LoVo (cell line): ENCODE results near the gene PTPA.

Experiments used
- DNase-seq: peaks from one replicate; pipeline ENCODE4 v3.0.0-alpha.2; 2016; ENCODE audit warnings: low spot score

Gene PTPA

DNA sequence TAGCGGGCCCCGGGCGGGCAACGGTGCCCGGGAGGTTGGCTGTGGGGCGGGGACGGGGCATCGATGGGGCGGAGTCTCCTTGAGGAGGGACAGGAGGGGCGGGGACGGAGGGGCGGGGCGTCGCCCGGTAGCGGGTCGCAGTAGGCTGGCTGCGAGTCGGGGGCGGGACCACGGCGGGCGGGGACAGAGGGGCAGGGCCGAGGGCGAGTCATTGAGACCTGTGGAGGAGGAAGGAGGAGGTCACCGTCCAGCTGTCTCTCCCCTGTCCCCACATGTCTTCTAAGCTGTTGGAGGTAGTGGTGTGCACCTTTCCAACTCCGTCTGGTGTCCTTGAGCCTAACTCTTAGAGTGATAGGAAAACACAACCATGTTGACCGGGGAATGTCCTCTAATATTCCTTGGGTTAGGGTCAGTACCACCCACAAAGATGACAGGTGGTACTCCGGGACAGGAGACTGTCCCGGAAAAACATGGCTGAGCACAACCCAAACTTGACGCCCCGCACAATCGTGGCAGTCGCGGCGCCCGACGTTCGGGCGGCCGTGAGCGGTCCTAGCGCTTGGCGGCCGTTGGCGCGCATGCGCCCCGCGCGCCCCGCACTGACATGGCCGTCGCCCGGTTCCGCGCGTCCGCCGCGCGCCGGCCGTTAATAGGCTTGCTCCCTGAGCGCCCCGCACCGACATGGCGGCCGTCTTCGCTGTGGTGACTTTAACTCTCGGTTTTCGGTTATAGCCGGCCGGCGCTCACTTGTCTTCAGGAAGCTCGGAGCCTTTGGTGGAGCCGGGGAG lies at the start of gene PTPA, which contains the start of gene CRAT:
TSS of gene PTPA (plus strand) at position 676 of the 788 bp plus-strand sequence. CDS start 186 bp downstream, outside the sequence.
TSS of gene CRAT (minus strand) at position 54 of the 788 bp plus-strand sequence. CDS start 284 bp downstream, outside the sequence.
- peak; percentile 95 for DNase-seq

DNA sequence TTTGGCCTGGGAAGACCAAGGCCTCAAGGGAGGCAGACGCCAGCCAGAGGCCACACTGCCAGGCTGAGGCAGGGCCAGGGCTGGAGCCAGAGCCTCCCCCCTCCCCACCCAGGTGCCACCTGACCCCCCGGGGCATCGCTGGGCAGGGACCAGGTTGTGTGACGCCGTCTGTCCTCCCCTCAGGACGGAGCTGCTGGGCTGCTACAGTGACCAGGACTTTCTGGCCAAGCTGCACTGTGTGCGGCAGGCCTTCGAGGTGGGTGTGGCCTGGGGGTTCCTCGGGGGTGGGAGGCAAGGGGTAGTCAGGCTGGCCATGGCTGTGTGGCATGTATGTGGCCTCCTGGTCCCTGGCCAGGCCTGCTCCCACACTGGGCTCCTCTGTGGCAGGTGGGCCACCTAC lies 48.2 kb upstream of the PTPA start:
- no peak for DNase-seq

DNA sequence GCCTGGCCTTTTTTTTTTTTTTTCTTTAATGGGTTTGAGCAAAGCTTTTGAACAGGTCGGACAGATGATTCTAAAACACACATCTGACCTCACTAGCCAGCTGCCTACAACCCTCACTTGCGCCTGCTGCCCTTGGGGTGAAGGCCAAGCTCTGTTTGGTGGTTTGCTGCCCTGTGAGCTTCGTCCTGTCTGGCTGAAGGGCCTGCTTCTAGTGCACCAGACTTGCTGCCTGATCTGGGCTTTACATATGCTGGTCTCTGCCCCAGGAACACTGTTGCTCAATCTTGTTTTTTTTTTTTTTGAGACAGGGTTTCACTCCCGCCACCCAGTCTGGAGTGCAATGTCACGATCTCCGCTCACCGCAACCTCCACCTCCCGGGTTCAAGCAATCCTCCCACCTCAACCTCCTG lies 46.7 kb upstream of the PTPA start:
- no peak for DNase-seq

DNA sequence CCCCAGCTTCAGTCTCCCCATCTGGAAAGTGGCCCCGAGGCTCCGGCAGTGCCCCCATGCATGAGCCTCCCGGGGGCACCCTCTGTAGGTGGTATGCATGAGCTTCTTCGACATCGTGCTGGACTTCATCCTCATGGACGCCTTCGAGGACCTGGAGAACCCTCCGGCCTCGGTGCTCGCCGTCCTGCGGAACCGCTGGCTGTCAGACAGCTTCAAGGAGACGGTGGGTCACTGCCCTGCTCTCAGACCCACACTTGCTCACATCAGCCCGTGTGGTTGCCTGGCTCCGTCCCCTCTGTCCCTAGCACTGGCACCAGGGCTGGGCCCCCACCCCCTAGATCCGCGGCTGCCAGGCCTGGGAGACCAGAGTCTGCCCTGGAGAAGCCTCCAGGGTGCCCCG lies 43.1 kb upstream of the PTPA start:
- no peak for DNase-seq

DNA sequence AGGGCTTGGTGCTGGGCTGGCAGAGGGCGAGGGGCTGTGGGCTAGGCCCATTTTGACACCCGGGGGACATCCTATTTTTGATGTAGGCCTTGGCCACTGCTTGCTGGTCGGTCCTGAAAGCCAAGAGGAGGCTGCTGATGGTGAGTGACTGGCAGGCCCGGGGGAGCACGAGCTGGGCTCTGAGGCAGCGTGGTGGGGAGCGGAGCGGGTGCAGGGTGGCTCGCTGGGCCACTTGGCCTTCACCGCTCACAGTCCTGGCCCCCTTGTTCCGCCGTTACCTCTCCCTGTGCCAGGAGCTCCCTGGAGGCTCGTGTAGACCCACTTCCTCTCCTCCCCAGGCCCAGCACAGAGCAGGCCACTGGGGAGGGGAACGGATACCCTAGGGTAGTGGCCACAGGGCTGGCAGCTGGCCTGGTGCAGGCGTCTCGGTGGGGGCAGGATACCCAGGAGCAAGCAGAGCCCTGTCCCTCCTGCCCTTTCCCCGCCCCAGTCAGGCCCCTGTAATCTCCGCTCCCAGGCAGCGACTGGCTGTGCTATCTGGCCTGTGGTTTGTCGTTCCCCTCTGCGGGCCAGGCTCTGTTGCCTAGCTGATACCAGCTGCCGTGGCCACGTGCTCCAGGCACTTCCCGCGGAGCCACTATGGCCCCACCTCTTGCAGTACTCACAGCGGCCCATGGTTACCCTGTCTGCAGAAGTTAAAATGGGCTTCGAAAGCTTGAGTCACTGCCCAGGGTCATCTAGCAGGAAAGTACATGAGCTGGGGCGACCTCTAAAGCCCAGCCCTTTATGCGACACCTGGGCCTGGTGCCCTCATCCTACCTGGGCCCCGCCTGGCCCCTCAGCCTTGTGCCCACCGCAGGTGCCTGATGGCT lies 42.0 kb upstream of the PTPA start:
- DNase-seq, result no peak

DNA sequence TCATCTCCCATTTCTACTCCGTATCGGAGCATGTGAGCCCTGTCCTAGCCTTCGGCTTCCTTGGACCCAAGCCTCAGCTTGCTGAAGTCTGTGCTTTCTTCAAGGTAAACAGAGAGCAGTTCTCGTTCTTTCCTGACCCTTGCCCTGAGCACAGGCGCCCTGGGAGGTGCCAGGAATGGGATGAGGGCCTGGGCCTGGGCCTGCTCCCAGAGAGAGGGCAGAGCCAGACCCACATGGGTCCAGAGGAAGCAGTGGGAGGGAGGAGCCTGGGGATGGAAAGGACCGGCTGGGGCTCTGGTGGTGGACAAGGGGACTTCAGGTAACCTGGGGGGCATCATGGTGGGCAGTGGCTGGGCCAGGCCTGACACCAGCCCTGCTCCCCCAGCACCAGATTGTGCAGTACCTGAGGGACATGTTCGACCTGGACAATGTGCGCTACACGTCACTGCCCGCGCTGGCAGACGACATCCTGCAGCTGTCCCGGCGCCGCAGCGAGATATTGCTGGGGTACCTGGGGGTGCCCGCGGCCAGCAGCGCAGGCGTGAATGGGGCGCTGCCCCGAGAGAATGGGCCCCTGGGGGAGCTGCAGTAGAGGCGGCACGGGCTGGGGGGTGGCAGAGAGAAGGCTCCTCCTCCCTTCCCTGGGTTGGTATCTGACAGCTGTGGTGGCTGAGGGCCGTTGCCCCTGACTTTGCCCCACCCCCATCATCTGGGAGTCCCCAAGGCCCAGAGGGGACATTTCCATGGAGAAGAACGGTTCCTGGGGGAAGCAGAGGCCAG lies 41.2 kb upstream of the PTPA start:
- DNase-seq, result no peak

DNA sequence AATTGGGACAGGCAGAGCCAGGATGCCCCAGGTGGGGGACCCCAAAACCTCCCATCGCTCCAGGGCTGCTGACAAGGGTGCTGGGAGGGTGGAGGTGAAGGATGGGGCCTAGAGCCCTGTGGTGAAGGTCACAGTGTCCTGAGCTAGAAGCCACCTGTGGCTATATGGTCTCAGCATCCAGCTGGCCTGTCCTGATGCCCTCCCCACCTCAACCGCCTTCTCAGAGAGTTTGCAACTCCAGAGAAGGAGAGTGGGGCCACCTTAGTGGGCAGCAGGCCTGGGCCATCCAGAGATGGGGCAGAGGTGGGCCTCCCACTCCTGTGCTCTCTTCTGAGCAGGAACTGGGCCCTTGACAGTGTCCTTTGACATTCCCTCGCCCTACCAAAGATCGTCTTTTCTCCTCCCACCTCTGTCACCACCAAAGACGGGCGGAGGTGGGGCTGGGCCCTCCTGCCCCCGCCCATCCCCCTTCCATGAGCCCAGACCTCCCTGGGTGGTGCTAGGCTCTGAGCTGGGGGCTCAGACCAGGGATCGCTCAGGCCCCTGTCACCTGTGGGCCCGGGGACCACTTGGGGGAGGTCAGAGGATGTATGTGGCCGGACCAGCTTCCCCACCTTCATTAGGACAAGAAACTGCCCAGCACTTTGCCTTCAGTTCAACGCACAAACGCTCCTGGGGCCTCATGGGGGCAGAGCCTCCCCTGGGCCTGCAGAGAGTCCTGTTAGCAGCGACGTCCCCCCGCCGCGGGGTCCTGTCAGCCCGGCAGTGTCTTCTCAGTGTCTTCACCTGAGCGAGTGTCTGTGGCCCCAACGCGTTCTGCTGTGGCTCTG lies 40.3 kb upstream of the PTPA start:
- DNase-seq, result no peak

DNA sequence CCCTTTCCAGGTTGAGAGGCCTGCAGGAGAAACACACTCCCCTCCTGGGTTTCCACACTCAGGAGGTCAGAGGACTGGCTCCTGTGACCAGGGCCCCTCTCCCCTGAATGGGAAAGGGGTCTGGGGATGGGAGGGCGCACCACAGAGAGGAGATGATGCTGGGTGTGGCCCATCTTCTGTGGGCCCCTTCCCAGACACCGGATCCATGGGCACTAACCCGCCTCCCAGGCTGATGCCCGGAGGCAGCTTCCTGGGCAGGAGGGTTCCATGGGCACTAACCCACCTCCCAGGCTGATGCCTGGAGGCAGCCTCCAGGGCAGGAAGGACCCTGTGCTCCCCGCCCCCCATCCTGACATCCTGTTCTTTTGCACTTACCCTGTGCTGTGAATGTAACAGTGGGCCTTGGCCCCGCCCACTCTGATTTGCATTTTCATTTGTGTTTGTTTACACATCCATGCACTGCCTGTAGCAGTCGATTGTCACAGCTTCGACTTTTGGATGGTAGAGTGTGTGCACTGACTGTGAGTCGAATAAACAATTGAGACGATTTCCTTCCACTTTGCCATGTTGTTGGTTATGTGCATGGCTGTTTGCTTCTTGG lies 39.6 kb upstream of the PTPA start:
- no peak for DNase-seq

DNA sequence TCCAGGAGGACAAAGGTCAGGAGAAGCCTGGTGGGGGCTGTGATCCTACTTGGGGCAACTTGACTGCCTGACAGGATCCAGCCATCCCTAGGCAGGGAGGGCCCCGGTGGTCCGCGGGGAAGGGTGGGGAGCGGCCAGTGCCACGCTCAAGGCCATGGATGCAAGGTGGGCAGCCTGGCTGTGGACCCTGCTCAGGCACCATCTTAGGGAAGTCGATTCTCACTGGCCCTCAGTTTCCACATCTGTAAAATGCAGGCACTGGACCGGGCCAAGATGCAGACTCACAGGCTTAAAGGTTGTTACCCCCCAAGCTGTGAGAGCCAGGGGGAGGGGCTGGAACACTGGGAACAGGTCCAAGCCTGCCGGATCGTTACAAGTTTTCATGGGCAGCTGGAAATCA lies 39.0 kb upstream of the PTPA start:
- DNase-seq, result no peak

DNA sequence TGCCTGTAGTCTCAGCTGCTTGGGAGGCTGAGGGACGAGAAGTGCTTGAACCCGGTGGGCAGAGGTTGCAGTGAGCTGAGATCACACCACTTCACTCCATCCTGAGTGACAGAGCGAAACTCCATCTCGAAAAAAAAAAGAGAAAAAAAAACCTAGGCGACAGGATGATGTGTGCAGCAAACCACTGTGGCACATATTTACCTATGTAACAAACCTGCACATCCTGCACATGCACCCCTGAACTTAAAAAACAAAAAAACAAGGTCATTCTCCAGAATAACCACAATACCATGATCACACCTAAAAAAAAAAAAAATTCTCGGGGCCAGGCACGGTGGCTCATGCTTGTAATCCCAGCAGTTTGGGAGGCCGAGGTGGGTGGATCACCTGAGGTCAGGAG lies 37.8 kb upstream of the PTPA start:
- DNase-seq, result no peak

DNA sequence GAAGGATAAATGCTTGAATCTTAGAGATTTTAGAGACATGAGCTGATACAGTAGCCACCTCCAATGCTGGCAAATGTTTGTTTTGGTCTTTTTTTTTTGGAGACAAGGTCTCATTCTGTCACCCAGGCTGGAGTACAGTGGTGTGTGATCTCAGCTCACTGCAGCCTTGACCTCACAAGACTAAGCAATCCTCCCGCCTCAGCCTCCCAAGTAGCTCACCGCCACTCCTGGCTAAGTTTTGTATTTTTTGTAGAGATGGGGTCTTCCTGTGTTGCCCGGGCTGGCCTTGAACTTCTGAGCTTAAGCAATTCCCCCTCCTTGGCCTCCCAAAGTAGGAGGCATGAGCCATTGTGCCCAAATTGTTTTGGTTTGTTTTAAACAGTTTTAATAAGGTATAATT lies 37.1 kb upstream of the PTPA start:
- DNase-seq, result no peak

DNA sequence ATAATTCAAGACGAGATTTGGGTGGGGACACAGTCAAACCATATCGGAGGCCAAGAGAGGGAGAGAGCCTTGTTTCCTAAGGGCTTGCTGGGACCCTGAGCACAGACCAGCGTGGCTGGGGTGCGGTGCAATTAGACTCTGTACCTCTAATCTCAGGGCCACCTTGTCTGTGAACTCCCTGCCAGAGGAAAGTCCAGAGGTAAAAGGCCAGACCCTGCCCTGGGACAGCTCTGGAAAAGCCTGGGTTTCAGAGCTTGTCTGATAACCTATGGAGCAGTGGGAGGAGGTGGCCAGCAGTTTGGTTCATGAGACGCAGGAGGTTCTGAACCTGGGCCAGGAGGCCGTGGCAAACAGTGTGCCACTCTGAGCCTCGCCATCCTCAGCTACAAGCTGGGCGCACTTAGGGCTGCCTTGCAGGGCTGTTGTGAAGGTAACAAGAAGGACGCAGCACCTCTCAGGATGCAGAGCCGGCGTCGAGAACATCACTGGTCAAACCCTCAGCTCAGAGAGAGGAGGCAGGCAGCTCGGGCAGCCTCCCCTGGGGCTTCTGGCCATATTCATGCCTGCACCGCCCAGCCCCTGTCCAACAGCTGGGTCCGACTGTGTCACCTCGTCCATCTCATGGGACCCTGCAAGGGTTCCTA lies 35.1 kb upstream of the PTPA start:
- no peak for DNase-seq

DNA sequence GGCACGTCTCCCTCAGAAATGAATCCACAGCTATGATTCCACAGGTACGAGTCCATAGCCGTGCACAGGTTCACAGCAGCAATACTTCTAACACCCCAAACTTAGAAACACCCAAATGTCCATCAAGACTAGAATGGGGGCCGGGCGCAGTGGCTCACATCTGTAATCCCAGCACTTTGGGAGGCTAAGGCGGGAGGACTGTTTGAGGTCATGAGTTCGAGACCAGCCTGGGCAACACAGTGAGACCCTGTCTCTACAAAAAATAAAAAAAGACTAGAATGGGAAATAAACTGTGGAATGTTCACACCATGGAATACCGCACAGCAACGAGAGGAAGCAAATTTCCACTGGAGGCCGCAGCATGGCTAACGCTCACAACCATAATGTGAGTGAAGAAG lies 34.6 kb upstream of the PTPA start:
- no peak for DNase-seq

DNA sequence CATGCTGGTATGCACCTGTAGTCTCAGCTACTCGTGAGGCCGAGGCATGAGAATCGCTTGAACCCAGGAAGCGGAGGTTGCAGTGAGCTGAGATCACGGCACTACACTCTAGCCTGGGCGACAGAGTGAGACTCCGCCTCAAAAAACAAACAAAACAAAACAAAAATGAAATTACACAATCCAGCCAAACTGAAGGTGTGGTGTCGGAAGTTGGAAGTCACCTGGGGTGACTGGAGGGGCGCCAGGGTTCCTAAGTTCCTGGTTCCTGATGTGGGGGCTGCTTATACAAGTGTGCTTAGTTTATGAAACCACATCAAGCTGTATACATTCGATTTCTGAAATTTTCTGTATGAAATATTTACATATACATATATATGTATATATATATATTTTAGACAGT lies 34.0 kb upstream of the PTPA start:
- DNase-seq, result no peak

DNA sequence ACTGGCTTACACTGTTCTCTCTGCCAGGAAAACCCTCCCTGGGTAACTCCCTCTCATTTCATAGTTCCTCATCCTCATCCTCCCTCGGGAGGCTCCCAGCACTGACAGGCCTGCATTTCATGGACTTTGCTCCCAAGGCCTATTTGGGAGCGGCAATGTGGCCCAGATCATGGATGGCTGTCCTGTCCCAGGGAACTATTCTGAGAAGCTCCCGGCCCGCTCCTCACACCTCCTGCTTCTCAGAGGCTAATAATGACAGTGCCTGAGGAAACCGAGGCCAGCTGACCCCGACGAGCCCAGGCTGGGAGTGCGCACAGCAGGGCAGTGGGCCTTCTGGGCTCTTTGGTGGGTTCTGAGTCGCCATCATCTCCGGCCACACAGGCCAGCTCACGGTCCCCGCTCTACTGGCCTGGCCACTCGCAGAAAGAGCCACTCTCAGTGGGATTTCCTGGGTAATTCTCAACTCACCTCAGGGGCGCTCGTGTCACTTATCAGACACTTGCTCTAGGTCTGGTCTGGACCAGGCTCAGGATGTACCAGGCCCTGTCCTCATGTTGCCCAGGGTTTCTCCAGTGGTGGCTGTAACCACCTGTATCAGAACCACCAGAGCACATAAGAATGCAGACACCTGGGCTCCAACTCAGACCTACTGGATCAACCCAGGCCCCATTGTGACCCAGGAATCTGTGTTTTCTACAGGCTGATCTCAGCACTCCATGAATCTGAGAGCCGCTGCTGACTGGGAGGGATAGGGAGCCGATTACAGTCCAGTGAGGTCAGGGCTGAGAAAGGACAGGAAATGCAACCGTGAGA lies 32.3 kb upstream of the PTPA start:
- no peak for DNase-seq

DNA sequence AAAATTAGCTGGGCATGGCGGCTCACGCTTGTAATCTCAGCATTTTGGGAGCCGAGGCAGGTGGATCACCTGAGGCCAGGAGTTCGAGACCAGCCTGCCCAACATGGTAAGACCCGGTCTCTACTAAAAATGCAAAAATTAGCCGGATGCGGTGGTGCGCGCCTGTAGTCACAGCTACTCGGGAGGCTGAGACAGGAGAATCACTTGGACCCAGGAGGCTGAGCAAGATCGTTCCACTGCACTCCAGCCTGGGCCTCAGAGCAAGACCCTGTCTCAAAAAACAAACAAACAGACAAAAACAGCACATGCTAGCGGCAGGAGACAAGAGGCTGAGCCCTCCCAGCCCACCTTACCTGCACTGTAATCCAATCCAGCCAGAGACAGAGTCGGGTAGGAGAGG lies 31.4 kb upstream of the PTPA start:
- no peak for DNase-seq

DNA sequence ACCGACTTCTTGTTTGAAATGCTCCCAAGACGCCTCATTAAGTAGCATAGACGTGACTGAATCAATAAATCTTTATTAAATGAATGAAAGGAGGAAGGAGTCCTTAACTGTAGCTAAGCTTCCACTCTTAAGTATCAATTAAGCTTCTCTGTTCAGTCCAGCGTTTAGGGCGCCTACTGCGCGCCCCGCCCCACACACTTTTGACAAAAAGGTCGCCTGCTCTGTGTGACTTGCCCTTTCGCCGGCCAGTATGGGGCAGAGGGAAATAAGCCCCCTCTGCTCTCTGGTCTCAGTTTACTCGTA lies 31.0 kb upstream of the PTPA start:
- DNase-seq, result no peak

DNA sequence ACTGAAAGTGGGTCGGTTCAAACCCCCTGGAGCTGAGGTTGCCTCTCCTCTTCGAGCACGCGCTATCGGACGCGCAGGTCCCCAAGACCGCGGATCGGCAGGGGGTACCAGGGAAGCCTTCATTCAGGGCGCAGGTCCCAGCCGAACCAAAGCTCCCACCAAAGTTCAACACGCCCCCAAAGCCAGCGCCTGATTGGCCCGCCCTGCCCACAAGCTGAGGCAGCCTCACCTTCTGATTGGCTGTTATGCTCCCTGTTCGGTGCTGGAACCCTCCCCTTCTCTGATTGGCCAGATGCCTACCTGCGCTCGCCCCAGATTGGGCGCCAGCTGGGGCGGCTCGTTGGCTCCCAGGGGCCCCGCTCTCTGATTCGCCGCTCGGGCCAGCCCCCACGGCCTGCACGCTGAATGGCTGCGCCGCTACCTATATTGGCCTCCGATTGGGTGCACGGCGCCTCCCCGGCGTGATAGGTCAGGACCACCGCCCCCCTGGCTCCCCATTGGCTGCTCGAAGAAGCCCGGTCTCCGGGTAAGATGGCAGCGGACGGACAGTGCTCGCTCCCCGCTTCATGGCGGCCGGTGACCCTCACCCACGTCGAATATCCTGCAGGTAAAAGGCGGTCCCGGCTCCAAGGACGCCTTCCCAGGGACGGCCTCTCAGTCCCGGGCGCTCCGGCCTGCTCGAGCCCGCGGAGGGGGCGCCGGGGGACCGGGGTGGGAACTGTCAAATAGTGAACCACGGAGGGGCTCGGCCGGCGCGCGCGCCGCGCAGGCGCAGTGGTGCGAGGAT lies 30.4 kb upstream of the PTPA start, which contains the start of gene DOLPP1:
TSS of gene DOLPP1 (plus strand) at position 511 of the 787 bp plus-strand sequence. CDS start at position 532, 21 bp downstream.
- peak; percentile 95 for DNase-seq

DNA sequence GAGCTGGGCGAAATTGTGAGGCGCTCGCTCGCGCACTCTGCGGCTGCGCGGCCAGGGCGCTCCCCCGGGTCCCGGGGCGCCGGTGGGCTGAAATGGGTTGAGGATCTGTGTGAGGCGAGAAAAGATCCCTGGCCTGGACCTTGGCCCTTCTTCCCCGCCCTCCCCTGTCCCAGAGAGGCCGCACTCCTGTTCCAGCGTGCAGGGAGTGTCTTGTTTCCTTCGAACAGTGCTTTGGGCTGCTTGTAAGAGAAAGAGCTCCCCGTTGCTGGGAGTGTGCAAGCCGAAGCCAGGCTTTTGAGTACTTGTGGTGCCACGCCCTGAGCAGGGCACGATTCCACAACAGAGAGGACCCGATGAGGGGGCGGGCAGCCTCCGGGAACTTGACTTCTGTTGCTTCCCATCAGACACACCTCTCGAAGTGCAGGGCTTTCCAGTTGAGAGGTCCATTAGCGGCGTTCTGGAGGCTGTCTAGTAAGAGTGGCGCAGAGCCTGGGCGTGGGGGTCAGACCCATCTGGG lies 29.8 kb upstream of the PTPA start:
- no peak for DNase-seq
